Right atrium auricular region (tissue), 2 donors: ENCODE data around the gene C11orf16. TPM values are rescaled to one million over a fixed set of nuclear protein-coding genes. Genes with fewer than 3 reads are reported as not detected.

Experiments
- DNase-seq: peaks from one replicate; pipeline ENCODE4 v3.0.0-alpha.2; 2019; ENCODE audit warnings: low spot score
- H3K27ac ChIP-seq, 2 donors: fragments of 200-600 bp; sonication (generic); 1 replicate in 1 of 2; 2 replicates in 1 of 2; pipeline ENCODE4 v1.5.1; 2016 to 2019
- H3K27me3 ChIP-seq, 2 donors: fragments of 200-600 bp; sonication (generic); one replicate each; pipeline versions ENCODE4 v1.5.1 to v1.6.0; 2017 to 2019
- H3K36me3 ChIP-seq: fragments of 200-600 bp; sonication (generic); one replicate; pipeline ENCODE4 v1.5.1; 2016
- H3K4me1 ChIP-seq, 2 donors: fragments of 200-600 bp; sonication (generic); one replicate each; pipeline versions ENCODE4 v1.5.1 to v1.6.0; 2017 to 2019
- H3K4me3 ChIP-seq, 2 donors: fragments of 200-600 bp; sonication (generic); 1 replicate in 1 of 2; 2 replicates in 1 of 2; pipeline ENCODE4 v1.5.1; 2017 to 2019; ENCODE audit warnings: mild to moderate bottlenecking in 1 of 2, moderate library complexity in 1 of 2
- H3K9me3 ChIP-seq, 2 donors: fragments of 200-600 bp; sonication (generic); one replicate each; pipeline ENCODE4 v1.5.1; 2019
- total RNA-seq, 2 donors: library from RNA; depleted of rRNA; stranded (reverse); fragments of >200 nt; gene quantifications; one replicate each; pipeline ENCODE4 v1.1.0, GENCODE V29; 2016
- TF ChIP-seq, protein P1 (sequence below), 2 donors: fragments of 200-600 bp; sonication (generic); IDR thresholded peaks; one replicate each; pipeline ENCODE4 v1.5.1; 2019; ENCODE audit warnings: antibody characterized with exemption in 2 of 2

The C11orf16 gene
- total RNA-seq, 2 donors from 2014 or later = not detected

DNA sequence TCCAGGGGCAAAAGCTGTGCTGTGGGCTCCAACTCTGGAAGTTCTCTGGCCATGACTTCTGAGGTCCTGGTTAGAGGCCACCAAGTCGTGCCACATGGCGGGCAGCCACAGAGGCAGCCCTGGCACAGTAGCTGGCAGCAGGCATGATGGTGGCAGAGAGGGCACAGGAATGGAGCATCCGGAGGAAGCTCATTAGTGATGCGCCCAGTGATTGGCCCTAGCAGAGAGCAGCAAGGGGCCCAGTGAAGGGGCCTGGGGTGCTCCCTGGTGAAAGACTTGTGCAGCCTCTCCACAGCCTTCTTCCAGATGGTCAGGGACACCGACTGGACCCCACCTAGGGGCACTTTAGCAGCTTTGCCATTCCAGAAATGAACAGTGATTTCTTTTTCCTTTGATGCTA is 7.0 kb downstream of the C11orf16 start:
- Histone ChIP-seq H3K27ac (no peak overlapping the region), H3K4me3 (no peak overlapping the region), H3K9me3 (no peaks in the 10 kb centered on the region), H3K4me1 (no peaks in the 10 kb centered on the region), H3K27me3 (no peaks in the 10 kb centered on the region), H3K36me3 (peaks cover 23% of the 10 kb centered on the region)
- no peak for DNase-seq
- TF ChIP-seq, protein P1, sequence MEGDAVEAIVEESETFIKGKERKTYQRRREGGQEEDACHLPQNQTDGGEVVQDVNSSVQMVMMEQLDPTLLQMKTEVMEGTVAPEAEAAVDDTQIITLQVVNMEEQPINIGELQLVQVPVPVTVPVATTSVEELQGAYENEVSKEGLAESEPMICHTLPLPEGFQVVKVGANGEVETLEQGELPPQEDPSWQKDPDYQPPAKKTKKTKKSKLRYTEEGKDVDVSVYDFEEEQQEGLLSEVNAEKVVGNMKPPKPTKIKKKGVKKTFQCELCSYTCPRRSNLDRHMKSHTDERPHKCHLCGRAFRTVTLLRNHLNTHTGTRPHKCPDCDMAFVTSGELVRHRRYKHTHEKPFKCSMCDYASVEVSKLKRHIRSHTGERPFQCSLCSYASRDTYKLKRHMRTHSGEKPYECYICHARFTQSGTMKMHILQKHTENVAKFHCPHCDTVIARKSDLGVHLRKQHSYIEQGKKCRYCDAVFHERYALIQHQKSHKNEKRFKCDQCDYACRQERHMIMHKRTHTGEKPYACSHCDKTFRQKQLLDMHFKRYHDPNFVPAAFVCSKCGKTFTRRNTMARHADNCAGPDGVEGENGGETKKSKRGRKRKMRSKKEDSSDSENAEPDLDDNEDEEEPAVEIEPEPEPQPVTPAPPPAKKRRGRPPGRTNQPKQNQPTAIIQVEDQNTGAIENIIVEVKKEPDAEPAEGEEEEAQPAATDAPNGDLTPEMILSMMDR (IDR thresholded peaks at IDR 0.05) = no peak

DNA sequence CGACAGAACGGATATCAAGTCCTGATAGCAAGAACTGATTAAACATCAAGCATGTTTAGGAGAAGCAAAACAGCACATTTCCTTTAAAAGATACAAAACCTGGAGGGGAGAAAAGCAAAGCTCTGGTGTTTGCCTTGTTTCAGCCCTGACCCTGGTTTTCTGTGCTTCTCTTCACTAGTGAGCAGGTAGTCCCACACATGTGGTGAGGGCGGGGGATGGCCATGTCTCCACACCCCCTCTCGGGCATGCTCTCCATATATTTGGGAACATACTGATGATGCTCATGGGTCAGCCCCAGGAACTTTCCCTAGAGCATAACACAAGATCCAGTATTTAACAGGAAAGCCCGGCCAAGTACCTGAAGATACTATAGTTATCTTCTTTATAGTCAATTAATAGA is 10.1 kb downstream of the C11orf16 start:
- TF ChIP-seq, protein P1 (IDR thresholded peaks at IDR 0.05) = no peak
- DNase-seq = no peak
- Histone ChIP-seq H3K27me3 (no peaks in the 10 kb centered on the region), H3K4me3 (no peak overlapping the region), H3K27ac (no peak overlapping the region), H3K9me3 (no peaks in the 10 kb centered on the region), H3K4me1 (peaks cover 0 to 2% of the 10 kb centered on the region in 2 donors), H3K36me3 (peaks cover 46% of the 10 kb centered on the region)

DNA sequence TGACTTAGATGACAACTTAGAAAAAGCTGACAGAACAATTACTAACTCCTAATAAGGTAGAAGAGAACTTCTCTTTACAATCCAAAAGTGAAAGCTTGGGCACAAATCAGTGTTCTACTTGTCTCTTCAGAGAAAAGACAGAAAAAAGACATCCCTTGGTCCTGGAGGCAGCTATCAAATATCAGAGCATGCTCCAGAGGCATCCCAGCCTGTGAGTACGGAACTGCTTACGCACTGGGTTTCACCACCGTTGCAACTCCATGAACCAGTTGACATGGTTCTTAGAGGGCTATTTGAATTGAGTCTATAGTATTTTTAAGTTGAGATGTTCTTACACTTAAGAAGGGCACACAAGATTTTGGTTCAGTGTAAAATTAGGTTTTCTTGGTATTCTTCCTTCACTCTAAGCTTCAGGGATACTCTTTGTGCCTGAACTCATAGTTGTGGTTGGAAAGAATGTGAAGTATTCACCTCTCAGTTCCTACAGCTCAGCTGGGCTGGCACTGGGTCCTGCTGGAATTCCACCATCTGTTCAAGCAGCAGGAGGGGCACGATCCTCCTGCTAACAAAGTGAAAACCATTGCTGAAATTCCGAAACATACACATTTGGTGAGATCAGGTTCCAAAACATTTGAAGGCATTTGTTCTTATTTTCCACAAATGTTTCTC is 15.5 kb downstream of the C11orf16 start:
- Histone ChIP-seq H3K27me3 (no peaks in the 10 kb centered on the region), H3K4me3 (no peak overlapping the region), H3K9me3 (no peaks in the 10 kb centered on the region), H3K36me3 (peaks cover 38% of the 10 kb centered on the region), H3K27ac (peak overlapping the region in 1 of 2 donors; percentile 45), H3K4me1 (peaks cover 0 to 36% of the 10 kb centered on the region in 2 donors)
- DNase-seq = no peak
- TF ChIP-seq, protein P1 (IDR thresholded peaks at IDR 0.05) = no peak

DNA sequence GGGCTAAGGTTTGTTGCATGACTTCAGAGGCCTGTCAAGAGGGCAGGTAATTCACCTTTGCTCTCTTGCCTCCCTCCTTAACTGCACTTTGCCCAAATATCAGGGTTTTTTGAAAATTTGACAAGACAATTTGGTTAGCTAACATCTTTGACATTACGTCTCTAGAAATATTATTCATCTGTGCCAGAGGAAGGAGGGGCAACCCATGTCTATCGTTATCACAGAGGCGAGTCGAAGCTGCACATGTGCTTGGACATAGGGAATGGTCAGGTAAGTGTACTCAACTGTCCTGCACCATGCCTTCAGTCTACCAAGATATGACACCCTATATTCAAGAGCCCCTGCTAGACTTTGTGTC is 18.1 kb downstream of the C11orf16 start:
- TF ChIP-seq, protein P1 (IDR thresholded peaks at IDR 0.05) = no peak
- Histone ChIP-seq H3K4me3 (no peak overlapping the region), H3K36me3 (peaks cover 13% of the 10 kb centered on the region), H3K27ac (peak overlapping the region in 1 of 2 donors; percentile 72), H3K27me3 (no peaks in the 10 kb centered on the region), H3K9me3 (no peaks in the 10 kb centered on the region), H3K4me1 (peaks cover 0 to 45% of the 10 kb centered on the region in 2 donors)
- DNase-seq = no peak

DNA sequence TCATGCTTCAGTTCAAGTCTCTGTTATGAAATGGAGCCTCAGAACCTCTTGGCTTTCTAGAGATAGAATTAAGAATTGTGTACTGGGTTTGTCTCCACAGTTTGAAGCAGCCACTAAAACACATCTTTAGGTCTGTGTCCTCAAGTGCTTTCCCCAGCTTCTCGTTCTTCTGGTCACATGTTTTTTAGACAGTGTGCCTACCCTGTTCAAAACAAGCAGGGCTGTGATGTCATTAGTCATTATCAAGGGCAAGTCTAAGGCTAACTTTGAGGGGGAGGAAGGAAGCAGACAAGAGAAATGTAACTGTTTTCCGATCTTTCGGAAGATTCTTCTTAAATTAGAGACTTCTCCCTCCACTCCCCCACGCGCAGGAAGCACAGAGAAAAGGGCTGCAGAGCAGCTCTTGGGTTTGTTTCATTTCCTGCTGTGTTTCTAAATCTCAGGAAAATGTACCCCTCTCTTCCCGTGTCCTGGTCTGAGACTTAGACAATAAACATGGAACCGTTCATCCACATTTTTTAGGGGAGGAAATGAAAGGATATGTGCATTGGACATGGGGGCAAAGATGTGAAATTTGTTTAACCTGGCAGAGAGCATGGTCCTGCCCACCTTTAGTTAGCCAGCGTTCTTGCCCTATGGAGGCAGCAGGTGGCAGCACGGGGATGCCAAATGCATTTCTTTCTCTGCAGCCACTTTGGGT is 18.6 kb downstream of the C11orf16 start:
- no peaks in the 10 kb centered on the region for H3K9me3 ChIP-seq
- H3K4me3 ChIP-seq = peak overlapping the region in 1 of 2 donors; percentile 16
- DNase-seq = no peak
- H3K4me1 ChIP-seq = peaks cover 0 to 47% of the 10 kb centered on the region in 2 donors
- peaks cover 8% of the 10 kb centered on the region for H3K36me3 ChIP-seq
- TF ChIP-seq, protein P1 (IDR thresholded peaks at IDR 0.05) = peak; percentile 48 to 74
- peak overlapping the region; percentile 52 to 72 for H3K27ac ChIP-seq
- H3K27me3 ChIP-seq = no peaks in the 10 kb centered on the region
